HEK293T (cell line): ENCODE results near the gene PRDM15.

Experiments
- CTCF ChIA-PET: fragments of 350-600 bp; formaldehyde crosslinking; extraction: SDS; loops from one replicate; lab custom pipeline; 2021; ENCODE audit warnings: antibody characterized with exemption, inconsistent platforms; lab: Yijun Ruan, JAX
- POLR2A ChIA-PET: fragments of 350-600 bp; formaldehyde crosslinking; extraction: SDS; loops from one replicate; lab custom pipeline; 2020; ENCODE audit warnings: antibody characterized with exemption, inconsistent platforms; lab: Yijun Ruan, JAX
- DNase-seq: peaks from one replicate; pipeline ENCODE4 v3.0.0; 2012; ENCODE audit warnings: mixed read lengths; ENCODE audit errors: extremely low spot score
- ARNT ChIP-seq: fragments of 450-650 bp; IDR thresholded peaks from 2 replicates; pipeline ENCODE4 v1.6.1; 2017; ENCODE audit warnings: mild to moderate bottlenecking
- BHLHE40 ChIP-seq: fragments of 450-650 bp; IDR thresholded peaks from 2 replicates; pipeline ENCODE4 v1.6.1; 2016; ENCODE audit warnings: mild to moderate bottlenecking, moderate library complexity, borderline replicate concordance
- CTBP1 ChIP-seq: fragments of 450-650 bp; IDR thresholded peaks from 2 replicates; pipeline ENCODE4 v1.6.1; 2016; ENCODE audit warnings: borderline replicate concordance
- ELF4 ChIP-seq: fragments of 450-650 bp; IDR thresholded peaks from 2 replicates; pipeline ENCODE4 v1.6.1; 2017; ENCODE audit warnings: antibody characterized with exemption
- FOXA1 ChIP-seq: fragments of 450-650 bp; IDR thresholded peaks from 2 replicates; pipeline ENCODE4 v1.6.1; 2016; ENCODE audit warnings: mild to moderate bottlenecking
- FOXK2 ChIP-seq: fragments of 450-650 bp; IDR thresholded peaks from 2 replicates; pipeline ENCODE4 v1.6.1; 2016; ENCODE audit warnings: mild to moderate bottlenecking
- FOXM1 ChIP-seq: fragments of 450-650 bp; IDR thresholded peaks from 2 replicates; pipeline ENCODE4 v1.6.1; 2017; ENCODE audit warnings: mild to moderate bottlenecking, borderline replicate concordance
- HDGF ChIP-seq: fragments of 450-650 bp; IDR thresholded peaks from 2 replicates; pipeline ENCODE4 v1.6.1; 2017; ENCODE audit warnings: antibody characterized with exemption, borderline replicate concordance
- L3MBTL2 ChIP-seq: fragments of 450-650 bp; conservative IDR thresholded peaks from 2 replicates; pipeline ENCODE4 v1.6.1; 2016; ENCODE audit warnings: mild to moderate bottlenecking
- LEF1 ChIP-seq: fragments of 450-650 bp; IDR thresholded peaks from 2 replicates; pipeline ENCODE4 v1.6.1; 2017; ENCODE audit warnings: mild to moderate bottlenecking, borderline replicate concordance
- NFRKB ChIP-seq: fragments of 450-650 bp; IDR thresholded peaks from 2 replicates; pipeline ENCODE4 v1.6.1; 2016; ENCODE audit warnings: mild to moderate bottlenecking, moderate library complexity
- PKNOX1 ChIP-seq: fragments of 450-650 bp; IDR thresholded peaks from 2 replicates; pipeline ENCODE4 v1.6.1; 2016
- SP1 ChIP-seq: fragments of 450-650 bp; IDR thresholded peaks from 2 replicates; pipeline ENCODE4 v1.6.1; 2017
- SUZ12 ChIP-seq: fragments of 450-650 bp; IDR thresholded peaks from 2 replicates; pipeline ENCODE4 v1.6.1; 2016; ENCODE audit warnings: mild to moderate bottlenecking
- TARDBP ChIP-seq: fragments of 450-650 bp; IDR thresholded peaks from 2 replicates; pipeline ENCODE4 v1.6.1; 2016
- ZNF384 ChIP-seq: fragments of 450-650 bp; IDR thresholded peaks from 2 replicates; pipeline ENCODE4 v1.6.1; 2016

The PRDM15 gene

GRCh38 chr21:41914965-41915364, 35.8 kb upstream of the PRDM15 start:
- ChIA-PET POLR2A (no interaction called here), CTCF (no interaction called here)
- DNase-seq = no peak

GRCh38 chr21:41914358-41914757, 35.2 kb upstream of the PRDM15 start:
- DNase-seq = no peak
- ChIA-PET CTCF (no interaction called here), POLR2A (no interaction called here)
- no peak for TF ChIP-seq HDGF
- no peak for TF ChIP-seq BHLHE40
- no peak for TF ChIP-seq PKNOX1
- no peak for TF ChIP-seq NFRKB
- no peak for TF ChIP-seq SP1
- no peak for TF ChIP-seq FOXM1
- TF ChIP-seq FOXA1 = no peak
- no peak for TF ChIP-seq SUZ12
- no peak for TF ChIP-seq ELF4
- no peak for TF ChIP-seq ARNT
- TF ChIP-seq TARDBP = no peak
- TF ChIP-seq ZNF384 = no peak
- no peak for TF ChIP-seq LEF1
- TF ChIP-seq L3MBTL2 = no peak
- TF ChIP-seq CTBP1 = no peak
- TF ChIP-seq FOXK2 = no peak

More at GRCh38 chr21:41914965-41915364, 35.8 kb upstream of the PRDM15 start:
- TF ChIP-seq ARNT (no peak), FOXK2 (no peak), LEF1 (no peak), BHLHE40 (no peak), HDGF (no peak), NFRKB (no peak), FOXM1 (no peak), ELF4 (no peak), L3MBTL2 (no peak), ZNF384 (no peak), CTBP1 (no peak), TARDBP (no peak), SUZ12 (no peak)

- POLR2A ChIA-PET = no interaction called here
- TF ChIP-seq FOXA1 = no peak
- TF ChIP-seq ELF4 = no peak
- TF ChIP-seq CTBP1 = no peak
- TF ChIP-seq NFRKB = no peak
- TF ChIP-seq FOXK2 = no peak
- no peak for TF ChIP-seq ARNT
- no peak for TF ChIP-seq SP1
- no peak for TF ChIP-seq LEF1
- no peak for TF ChIP-seq FOXM1
- no peak for TF ChIP-seq HDGF
- DNase-seq = no peak
- CTCF ChIA-PET = no interaction called here
Measured at GRCh38 chr21:41913230-41913629, 34.1 kb upstream of the PRDM15 start.

GRCh38 chr21:41908829-41909228, 29.7 kb upstream of the PRDM15 start:
- CTCF ChIA-PET = no interaction called here
- no peak for TF ChIP-seq CTBP1
- TF ChIP-seq LEF1 = no peak
- TF ChIP-seq ELF4 = no peak
- no peak for TF ChIP-seq FOXK2
- TF ChIP-seq SP1 = no peak
- TF ChIP-seq PKNOX1 = no peak
- TF ChIP-seq FOXM1 = no peak
- no peak for TF ChIP-seq ZNF384
- TF ChIP-seq HDGF = no peak
- no peak for TF ChIP-seq ARNT
- no peak for DNase-seq
- POLR2A ChIA-PET = no interaction called here

- DNase-seq = no peak
- ChIA-PET CTCF (no interaction called here), POLR2A (no interaction called here)
- TF ChIP-seq FOXM1 (no peak), L3MBTL2 (no peak), LEF1 (no peak), ARNT (no peak), NFRKB (no peak), ZNF384 (no peak), ELF4 (no peak), SP1 (no peak), HDGF (no peak), PKNOX1 (no peak), SUZ12 (no peak), BHLHE40 (no peak), CTBP1 (no peak), FOXK2 (no peak), TARDBP (no peak), FOXA1 (no peak)
Measured at GRCh38 chr21:41907496-41908258, 28.5 kb upstream of the PRDM15 start.

GRCh38 chr21:41906770-41907169, 27.6 kb upstream of the PRDM15 start:
- ChIA-PET CTCF (no interaction called here), POLR2A (no interaction called here)
- no peak for DNase-seq
- TF ChIP-seq FOXK2 = no peak
- no peak for TF ChIP-seq NFRKB
- TF ChIP-seq ELF4 = no peak
- no peak for TF ChIP-seq CTBP1
- TF ChIP-seq ARNT = no peak
- no peak for TF ChIP-seq FOXM1
- TF ChIP-seq BHLHE40 = no peak
- TF ChIP-seq SP1 = no peak
- no peak for TF ChIP-seq TARDBP
- no peak for TF ChIP-seq L3MBTL2
- no peak for TF ChIP-seq SUZ12
- no peak for TF ChIP-seq FOXA1
- TF ChIP-seq PKNOX1 = no peak
- TF ChIP-seq HDGF = no peak
- TF ChIP-seq ZNF384 = no peak
- no peak for TF ChIP-seq LEF1
